Activated T-cell treated with anti-CD3 and anti-CD28 coated beads for 48 hours (primary cell): ENCODE results near the gene NKD2.
"Not testable (repeated sequence)": the region's sequence is repeated elsewhere in the genome, so short reads cannot be mapped to it uniquely, and the experiment has no call there.

Experiments used
- DNase-seq: peaks from one replicate; pipeline ENCODE4 v3.0.0-alpha.2; 2020; ENCODE audit warnings: low read depth

Gene NKD2

DNA sequence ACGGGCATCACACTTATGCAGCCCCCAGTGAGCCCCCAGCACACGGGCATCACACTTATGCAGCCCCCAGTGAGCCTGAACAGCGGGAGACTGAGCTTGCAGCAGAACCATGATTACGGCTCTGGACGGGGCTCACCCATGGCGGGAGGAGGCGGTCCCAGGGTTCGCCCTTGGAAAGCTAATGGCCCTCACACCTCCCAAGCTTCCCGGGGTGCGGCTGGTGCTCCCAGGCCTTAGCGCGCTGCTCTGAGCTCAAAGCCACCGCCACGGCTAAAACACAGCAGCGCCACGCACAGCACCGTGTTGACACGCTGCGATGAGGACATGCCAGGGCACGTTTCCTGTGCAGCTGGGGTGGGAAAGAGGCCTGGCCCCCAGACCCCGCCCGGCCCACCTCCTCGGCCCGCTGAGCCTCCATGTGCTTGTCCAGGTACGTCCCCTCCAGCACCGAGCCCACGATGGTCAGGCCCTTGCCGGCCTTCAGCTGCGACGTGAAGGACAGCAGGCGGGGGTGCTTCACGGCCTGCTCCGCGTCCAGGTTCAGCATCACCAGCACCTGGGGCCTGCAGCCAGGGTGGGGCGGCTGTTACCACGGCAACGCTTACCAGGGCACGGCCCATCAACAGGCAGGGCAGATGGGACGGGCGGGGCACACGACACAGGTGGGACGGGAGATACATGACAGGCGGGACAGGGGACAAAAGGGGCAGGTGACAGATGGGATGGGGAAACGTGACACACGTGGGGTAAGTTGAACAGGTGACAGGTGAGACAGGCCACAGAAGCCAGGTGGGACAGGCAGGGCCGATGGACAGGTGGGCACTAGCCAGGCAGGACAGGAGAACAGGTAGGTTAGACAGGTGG, 64.9 kb downstream of the NKD2 start:
- DNase-seq, result no peak

DNA sequence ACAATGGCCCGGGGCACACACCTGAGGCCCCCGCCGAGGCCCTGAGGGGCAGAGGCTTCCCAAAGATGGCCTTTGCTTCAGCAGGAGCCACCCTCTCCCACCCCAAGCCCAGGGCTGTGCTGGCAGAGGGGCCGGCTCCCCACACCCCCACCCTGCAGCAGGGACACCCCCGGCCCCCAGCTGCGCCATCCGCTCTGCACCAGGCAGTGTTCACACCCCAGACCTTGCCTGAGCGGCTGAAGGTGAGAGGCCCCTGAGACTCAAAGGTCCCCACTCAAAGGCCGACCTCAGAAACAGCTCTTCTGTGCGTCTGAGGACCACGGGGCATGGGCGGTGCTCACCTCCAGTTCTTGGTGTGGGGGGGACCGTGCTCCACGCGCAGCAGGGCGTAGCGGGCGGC, 65.6 kb downstream of the NKD2 start:
- no peak for DNase-seq

DNA sequence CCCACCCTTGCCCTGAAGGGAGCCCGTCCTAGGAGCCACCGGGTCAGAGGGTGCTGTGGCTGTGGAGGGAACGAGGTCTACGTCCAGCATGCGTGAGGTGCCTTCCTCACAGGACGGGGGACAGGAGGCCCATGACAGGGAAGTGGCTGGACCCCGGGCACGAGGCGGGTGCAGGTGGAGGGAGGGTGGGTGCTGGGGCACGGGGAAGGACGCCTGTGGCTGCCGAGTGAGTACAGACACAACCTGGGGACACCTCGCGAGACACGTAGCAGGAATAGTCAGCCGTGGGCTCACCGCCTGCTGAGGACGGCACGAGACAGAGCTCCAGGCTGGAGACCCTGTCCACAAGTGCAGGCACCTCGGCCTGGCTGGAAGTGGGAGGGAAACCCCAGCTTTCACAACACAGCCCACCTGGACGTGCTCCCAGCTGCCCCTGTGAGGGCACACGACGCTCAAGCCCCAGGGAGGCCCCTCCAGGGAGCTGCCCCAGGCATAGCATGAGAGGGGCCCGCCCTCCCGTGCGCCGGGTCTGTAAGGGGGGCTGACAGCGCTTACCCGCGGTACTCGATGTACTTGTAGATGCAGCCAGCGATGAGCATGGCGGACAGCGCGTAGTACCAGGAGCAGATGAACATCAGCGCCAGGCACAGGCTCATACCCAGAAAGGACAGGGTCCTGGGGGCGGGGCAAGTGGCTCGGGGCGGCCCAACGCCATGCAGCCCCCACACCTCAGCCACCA, 66.4 kb downstream of the NKD2 start:
- DNase-seq, result no peak

DNA sequence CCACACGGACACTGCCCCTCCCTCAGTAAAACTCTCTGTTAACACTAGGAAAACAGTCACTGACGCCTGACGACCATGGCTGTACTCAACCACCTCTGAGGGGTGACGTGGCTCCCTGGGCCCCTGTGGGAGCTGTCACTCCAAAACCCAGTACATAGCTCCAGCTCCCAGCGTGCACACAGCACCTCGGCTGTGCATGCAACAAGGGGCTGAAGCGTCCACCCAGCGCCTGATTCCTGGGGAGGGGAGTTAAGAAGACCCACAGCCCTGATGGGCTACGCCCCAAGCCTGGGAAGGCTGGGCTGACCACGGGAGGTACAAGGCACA, 66.9 kb downstream of the NKD2 start:
- DNase-seq, result no peak

DNA sequence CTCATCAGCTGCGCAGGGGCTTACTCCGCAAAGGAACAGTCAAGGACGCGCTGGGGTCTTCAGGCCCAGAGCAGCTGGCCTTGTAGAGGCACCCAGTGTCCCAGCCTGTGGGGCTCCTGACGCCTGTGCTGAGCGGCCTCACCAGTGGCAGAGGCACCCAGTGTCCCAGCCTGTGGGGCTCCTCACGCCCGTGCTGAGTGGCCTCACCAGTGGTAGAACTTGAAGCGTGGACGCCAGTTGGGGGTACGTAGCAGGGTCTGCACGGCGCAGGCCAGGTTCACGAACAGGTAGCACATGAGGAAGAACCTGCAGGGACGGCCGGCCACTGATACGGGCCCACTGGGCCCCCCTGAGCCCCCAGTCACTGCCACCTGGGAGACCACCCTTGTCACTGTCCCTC, 67.3 kb downstream of the NKD2 start:
- DNase-seq, result no peak

DNA sequence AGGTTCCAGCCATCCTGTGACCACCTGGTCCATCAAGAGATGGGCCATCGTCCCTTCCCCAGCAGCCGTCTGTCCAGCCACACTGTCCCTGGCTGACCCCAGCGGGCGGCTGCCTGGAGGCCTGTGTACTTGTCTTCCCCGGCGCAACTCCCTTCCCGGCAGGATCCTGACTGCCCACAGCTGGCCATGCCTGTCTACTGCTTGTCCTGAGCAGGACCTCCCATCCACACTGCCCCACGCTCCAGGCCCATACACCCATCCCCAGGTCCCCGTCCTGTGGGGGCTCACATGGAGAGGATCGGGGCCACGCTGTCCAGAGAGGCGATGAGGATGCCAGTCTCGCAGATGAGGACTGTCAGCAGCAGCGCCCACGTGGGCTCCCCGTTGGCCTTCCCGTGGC, 67.8 kb downstream of the NKD2 start:
- no peak for DNase-seq

DNA sequence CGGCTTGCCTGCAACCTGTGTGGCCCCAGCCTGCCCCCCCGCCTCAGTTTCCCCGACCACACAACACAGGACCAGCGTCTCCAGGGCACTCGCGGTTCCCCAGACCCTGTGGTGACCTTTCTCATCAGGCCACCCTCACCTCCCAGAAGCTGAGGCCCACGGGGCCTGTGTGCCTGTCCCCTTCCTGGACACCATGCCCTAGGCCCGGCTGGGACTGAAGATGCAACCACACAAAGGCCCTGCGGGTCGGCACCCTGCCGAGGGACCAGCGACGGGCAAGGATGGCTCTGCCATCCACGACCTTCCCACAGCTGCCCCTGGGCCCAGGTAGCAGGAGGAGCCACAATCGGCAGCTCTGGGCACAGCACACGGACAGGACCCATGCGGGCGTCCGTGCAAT, 68.4 kb downstream of the NKD2 start:
- no peak for DNase-seq

DNA sequence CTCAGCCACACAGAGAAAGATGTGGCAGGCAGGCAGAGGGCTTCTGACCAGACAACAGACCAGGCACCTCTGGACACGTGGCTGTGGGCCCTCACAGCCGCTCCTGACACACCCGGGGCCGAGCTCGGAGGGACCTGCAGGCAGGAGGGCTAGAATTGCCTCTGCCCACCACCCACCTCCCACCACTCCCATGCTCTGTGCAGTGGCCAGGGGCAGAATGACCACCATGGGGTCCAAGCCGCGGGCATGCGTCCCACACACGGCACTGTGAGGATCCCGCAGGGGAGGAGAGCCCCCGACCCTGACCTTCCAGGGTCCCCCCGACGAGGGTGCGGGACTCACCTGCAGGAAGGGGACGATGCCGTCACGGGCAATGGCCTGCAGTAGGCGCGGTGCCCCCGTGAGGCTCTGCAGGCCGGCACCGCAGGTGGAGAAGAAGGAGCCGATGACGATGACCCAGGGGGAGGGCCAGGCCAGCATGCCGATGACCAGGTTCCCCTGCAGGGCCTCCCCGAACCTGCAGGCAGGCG, 69.0 kb downstream of the NKD2 start:
- DNase-seq, result no peak

DNA sequence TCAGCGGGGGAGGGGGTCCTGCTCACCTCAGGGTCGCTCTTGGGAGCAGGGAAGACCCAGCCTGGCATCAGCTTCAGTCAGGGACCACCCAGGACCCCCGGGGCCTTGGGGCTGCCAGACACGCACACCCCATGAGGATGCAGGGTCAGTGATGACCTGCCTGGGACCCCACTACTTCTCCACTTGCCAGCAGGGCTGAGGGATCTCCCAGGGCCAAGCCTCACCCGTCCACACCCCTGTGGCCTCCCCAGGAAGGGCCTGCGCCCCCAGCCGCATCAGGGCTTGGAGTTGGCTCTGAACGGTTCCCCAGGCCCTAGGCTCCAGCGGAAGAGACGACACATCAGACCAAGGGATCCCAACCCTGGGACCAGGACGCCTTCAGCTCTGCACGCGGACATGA, 69.6 kb downstream of the NKD2 start:
- no peak for DNase-seq

DNA sequence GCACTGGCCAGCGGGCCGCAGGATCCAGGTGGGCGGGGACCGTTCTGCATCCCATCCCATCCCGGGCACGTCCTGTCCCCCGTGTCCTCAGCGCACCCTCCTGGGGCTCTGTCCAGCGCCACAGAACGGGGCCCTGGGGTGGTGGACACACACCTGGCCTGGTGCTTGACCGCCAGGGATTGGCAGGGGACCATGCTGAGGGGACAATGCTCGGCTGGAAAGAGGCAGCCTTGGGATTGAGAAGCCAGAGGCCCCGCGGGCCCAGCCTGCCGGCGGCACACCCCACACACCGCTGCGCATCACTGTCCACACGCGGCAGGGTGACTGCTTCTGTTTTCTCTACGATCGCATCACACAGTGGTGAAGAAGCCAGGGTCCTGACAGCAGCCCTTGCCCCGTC, 70.2 kb downstream of the NKD2 start:
- DNase-seq, result no peak

DNA sequence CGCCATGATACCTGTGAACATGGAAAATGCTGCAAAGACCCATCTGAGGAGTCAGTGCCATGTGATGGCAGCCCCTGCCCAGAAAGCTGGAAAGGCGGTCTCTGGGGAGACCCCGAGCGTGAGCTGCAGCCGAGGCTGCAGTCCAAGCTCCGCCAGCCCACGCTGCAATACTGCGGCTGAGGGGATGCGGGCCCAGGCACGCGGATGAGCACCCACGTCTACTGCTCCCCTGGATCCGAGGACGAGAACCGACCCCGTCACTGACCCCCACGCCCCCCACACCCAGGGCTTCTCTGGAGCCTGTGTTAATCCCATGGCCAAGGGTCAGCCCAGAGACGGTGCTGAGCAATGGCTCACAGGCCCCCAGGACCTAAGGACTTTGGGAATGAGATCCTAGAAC, 70.9 kb downstream of the NKD2 start:
- no peak for DNase-seq

DNA sequence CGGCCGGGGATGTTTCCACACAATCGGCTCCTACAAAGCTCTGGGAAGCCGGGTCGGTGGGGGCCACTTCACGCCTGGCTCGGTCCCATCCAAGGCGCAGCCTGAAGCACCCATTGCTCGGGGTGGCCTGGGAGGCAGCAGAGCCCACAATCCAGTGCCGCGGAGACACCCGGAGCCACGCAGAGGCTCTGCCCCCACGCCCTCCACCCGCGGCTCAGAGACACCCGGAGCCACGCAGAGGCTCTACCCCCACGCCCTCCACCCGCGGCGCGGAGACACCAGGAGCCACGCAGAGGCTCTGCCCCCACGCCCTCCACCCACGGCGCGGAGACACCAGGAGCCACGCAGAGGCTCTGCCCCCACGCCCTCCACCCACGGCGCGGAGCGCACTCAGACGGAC, 71.4 kb downstream of the NKD2 start:
- no peak for DNase-seq

DNA sequence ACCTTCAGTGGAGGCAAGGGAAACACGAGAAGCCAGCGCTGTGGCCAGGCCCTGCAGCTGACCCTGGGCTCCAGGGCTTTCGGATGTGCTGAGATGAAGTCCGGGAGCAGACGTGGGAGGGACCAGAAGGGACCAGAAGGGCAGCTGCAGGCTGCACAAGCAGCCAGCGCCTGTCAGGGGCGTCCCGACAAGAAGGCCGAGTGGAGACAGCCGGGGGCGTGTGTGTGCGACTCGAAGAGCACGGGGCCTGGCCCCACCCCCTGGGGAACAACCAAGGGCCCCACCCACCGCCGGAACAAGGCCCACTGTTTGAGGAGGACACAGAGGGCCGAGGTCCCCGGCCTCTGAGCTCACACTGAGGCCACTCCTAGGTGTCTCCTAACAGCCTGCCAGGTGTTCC, 71.8 kb downstream of the NKD2 start:
- no peak for DNase-seq

DNA sequence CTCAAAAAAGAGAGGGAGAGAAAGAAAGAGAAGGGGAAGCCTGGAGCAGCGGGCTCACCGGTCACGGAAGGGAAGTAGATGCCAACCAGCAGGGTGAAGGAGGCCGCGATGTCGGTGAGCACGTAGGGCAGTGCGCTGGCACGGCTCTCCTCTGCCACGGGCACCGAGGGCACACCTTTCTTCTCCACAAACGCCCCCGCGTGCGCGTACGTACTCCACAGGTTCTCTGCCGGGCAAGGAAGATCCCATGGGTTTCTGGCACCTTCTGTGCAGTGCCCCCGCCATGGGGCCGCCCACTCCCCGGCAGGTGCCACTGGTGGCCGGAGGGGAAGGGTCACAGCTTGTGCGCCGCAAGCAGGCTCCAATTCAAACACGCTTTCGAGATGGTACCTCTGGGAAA, 72.9 kb downstream of the NKD2 start:
- DNase-seq, result no peak

DNA sequence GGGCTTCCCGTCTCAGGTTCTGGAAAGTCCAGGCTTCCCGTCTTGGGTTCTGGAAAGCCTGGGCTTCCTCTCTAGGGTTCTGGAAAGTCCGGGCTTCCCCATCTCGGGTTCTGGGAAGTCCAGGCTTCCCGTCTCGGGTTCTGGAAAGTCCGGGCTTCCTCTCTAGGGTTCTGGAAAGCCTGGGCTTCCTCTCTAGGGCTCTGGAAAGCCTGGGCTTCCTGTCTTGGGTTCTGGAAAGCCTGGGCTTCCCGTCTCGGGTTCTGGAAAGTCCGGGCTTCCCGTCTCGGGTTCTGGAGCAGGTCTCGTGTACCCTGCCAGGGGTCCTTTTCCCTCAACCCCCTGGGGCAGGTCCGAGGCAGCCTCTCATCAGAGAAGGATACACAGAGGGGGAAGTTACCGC, 74.4 kb downstream of the NKD2 start:
- not testable (repeated sequence) for DNase-seq

DNA sequence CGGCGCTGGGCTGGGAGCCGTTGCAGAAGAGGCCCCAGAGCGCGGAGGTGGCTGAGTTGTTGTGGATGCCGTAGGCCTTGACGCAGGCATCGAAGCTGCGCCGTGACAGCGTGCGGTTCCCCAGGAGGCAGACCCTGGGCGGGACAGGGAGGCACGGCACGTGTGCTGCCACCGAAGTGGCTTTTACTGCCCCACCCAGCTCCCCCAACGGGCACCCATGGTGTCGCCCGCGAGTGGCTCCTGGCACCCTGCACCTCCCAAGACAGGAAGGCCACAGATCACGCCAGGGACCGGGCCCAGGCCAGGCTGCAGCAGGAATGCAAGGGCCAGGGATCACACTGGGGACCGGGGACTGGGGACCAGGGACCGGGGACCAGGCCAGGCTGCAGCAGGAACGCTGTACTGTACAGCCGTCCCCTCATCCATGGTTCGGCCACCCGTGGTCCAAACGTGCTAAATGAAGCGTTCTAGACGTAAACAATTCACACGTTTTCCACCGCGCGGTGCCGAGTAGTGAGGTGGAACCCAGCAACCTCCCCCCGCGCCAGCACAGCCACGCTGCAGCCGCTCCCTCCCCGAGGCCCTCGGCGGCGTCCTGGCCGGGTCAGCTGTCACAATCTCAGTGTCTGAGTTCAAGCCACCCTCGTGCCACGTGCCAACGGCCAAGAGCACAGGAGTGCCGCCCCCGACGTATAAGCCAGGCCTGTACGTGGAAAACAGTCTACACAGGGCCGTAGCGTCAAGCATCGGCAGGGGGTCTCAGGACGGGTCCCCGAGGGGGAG, 75.4 kb downstream of the NKD2 start:
- no peak for DNase-seq

DNA sequence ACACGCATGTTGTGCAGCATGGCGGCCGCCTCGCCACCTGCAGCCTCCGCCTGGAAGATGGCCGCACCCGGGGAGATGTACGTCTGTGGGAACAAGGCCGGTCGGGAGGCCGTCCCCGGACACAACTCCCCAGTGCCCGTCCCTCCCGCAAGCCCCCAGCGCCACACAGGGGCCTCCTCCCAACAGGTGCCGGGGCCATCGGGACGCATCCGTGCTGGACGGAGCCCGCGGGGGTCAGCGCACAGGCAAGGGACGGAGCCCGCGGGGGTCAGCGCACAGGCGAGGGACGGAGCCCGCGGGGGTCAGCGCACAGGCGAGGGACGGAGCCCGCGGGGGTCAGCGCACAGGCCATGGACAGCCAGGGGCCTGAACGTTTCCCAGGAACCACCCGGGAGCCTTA, 76.8 kb downstream of the NKD2 start:
- no peak for DNase-seq

DNA sequence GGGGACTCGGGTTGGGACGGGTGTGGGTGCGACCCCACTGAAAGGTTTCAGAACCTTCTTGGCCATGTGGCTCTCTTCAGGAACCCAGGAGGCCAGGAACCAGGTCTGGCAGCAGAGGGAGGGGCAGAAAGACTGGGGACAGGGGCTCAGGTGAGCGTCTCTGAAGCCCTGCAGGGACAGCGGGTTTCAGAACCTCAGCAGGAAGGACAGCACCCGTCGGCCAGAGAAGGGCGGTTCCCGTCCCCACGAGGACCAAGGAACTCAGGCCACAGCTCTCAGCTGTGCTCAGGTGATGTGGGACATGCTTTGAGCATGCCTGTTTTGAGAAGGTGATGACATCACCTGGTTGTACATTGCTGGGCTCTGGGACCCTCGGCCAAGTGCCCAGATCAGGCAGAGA, 77.5 kb downstream of the NKD2 start:
- DNase-seq, result no peak

DNA sequence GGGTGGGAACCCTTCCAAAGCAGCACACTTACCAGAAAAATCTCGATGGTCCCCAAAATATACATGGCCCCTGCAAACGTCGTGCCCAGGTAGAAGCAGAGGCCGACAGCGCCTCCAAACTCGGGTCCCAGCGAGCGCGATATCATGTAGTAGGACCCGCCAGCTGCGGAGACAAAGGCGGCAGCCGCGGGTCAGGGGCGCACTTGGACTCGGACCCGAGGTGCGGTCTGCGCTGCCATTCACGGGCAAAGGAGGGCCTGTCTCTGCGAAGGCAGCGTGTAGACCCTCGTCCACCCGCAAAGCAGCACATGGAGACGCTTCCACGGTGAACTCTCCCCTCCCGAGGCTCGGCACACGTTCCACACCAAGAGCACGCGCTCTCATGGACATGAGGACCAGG, 78.3 kb downstream of the NKD2 start:
- DNase-seq, result no peak

DNA sequence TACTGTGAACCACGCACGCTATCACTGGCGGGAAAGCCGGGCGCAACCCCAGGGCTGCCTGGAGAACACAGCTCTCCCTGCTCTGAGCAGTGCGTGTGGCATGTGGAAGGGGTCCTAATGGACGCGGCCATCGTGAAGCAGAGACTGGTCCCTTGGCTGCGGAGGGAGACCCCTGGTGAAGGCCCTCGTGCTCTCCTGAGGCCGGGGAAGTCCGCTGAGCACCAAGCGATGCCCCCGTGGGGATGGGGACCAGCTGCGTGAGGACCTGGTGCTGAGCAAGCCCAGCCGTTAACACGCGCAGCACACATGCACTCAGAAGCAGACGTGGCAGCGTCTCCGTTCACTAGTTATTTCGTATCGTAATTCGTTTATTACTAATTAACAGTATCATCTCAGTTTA, 78.8 kb downstream of the NKD2 start:
- DNase-seq, result no peak

DNA sequence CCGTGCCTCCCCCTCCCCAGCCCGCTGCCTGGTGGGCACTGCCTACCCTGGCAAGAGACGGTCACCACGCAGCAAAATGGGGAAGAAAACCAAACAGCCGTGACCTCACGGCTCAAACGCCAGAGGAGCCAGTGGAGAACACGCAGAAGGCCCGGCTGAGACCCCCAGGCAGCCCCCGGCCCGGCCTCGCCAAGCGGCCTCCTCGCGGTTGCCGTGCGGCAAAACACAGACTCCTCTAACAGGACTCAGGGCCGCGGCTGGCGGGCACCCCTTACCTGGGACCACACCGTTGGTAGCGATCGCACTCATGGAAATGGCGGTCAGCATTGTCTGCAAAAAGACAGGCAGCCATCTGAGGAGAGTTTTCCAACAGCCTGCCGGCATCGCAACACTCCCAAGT, 79.4 kb downstream of the NKD2 start:
- no peak for DNase-seq
